ENCODE measurements around the gene ARMC12. TPM values are rescaled to one million over a fixed set of nuclear protein-coding genes. Genes with fewer than 3 reads are reported as not detected.

The ARMC12 gene
- total RNA-seq, 2 donors from 2014 or later: not detected

- TF ChIP-seq CTCF (IDR thresholded peaks at IDR 0.05): peak; percentile 91
- DNase-seq (ENCODE audit: low spot score): no peak
- H3K9me3 ChIP-seq: no peaks in the 10 kb centered on the region
- no peak for ATAC-seq (ENCODE audit: insufficient number of reproducible peaks, low FRiP score, low read depth)
- H3K27ac ChIP-seq: no peak overlapping the region
- H3K4me1 ChIP-seq (ENCODE audit: control insufficient read depth in 1 of 2, low read depth in 2 of 2): peaks cover 18 to 44% of the 10 kb centered on the region in 2 donors
- no peaks in the 10 kb centered on the region for H3K27me3 ChIP-seq (replicated peaks; ENCODE audit: insufficient read depth)
- no peaks in the 10 kb centered on the region for H3K36me3 ChIP-seq
- no peak overlapping the region for H3K4me3 ChIP-seq
Measured at GRCh38 chr6:35736253-35736894, 458 bp upstream of the ARMC12 start.

- no peak overlapping the region for H3K4me3 ChIP-seq
- DNase-seq (ENCODE audit: low spot score) (no peak), ATAC-seq (ENCODE audit: insufficient number of reproducible peaks, low FRiP score, low read depth) (peak; percentile 58)
- H3K4me1 ChIP-seq (ENCODE audit: control insufficient read depth in 1 of 2, low read depth in 2 of 2): peaks cover 15 to 37% of the 10 kb centered on the region in 2 donors
- H3K27me3 ChIP-seq (replicated peaks; ENCODE audit: insufficient read depth): no peaks in the 10 kb centered on the region
- H3K27ac ChIP-seq: no peak overlapping the region
- TF ChIP-seq CTCF (IDR thresholded peaks at IDR 0.05): peak; percentile 91
- H3K9me3 ChIP-seq: no peaks in the 10 kb centered on the region
- no peaks in the 10 kb centered on the region for H3K36me3 ChIP-seq
Measured at GRCh38 chr6:35737413-35738211, 780 bp downstream of the ARMC12 start.

GRCh38 chr6:35739645-35740524 is 3.1 kb downstream of the ARMC12 start:
- Histone ChIP-seq H3K27me3 (replicated peaks; ENCODE audit: insufficient read depth) (no peaks in the 10 kb centered on the region), H3K36me3 (no peaks in the 10 kb centered on the region), H3K4me1 (ENCODE audit: control insufficient read depth in 1 of 2, low read depth in 2 of 2) (peaks cover 0 to 16% of the 10 kb centered on the region in 2 donors), H3K9me3 (no peaks in the 10 kb centered on the region), H3K4me3 (no peak overlapping the region), H3K27ac (no peak overlapping the region)
- TF ChIP-seq CTCF (IDR thresholded peaks at IDR 0.05): no peak
- ATAC-seq (ENCODE audit: insufficient number of reproducible peaks, low FRiP score, low read depth): no peak
- no peak for DNase-seq (ENCODE audit: low spot score)

- TF ChIP-seq CTCF (IDR thresholded peaks at IDR 0.05): no peak
- Histone ChIP-seq H3K27ac (no peak overlapping the region), H3K27me3 (replicated peaks; ENCODE audit: insufficient read depth) (no peaks in the 10 kb centered on the region), H3K9me3 (no peaks in the 10 kb centered on the region), H3K4me3 (no peak overlapping the region), H3K4me1 (ENCODE audit: control insufficient read depth in 1 of 2, low read depth in 2 of 2) (no peaks in the 10 kb centered on the region), H3K36me3 (no peaks in the 10 kb centered on the region)
- no peak for ATAC-seq (ENCODE audit: insufficient number of reproducible peaks, low FRiP score, low read depth)
- DNase-seq (ENCODE audit: low spot score): no peak
Measured at GRCh38 chr6:35742842-35743241, 6.0 kb downstream of the ARMC12 start.

GRCh38 chr6:35745509-35745908 is 8.7 kb downstream of the ARMC12 start:
- Histone ChIP-seq H3K27me3 (replicated peaks; ENCODE audit: insufficient read depth) (no peaks in the 10 kb centered on the region), H3K36me3 (no peaks in the 10 kb centered on the region), H3K27ac (no peak overlapping the region), H3K9me3 (no peaks in the 10 kb centered on the region), H3K4me3 (no peak overlapping the region), H3K4me1 (ENCODE audit: control insufficient read depth in 1 of 2, low read depth in 2 of 2) (no peaks in the 10 kb centered on the region)
- ATAC-seq (ENCODE audit: insufficient number of reproducible peaks, low FRiP score, low read depth) (no peak), DNase-seq (ENCODE audit: low spot score) (no peak)
- no peak for TF ChIP-seq CTCF (IDR thresholded peaks at IDR 0.05)

Data from thoracic aorta (tissue), 2 donors.